HT1080 (cell line): ENCODE results near the gene EIF4A2. TPM values are rescaled to one million over a fixed set of nuclear protein-coding genes. Genes with fewer than 3 reads are reported as not detected.
"Not testable (repeated sequence)": the region's sequence is repeated elsewhere in the genome, so short reads cannot be mapped to it uniquely, and the experiment has no call there.

Experiments used
- DNase-seq: peaks from one replicate; pipeline ENCODE4 v3.0.0-alpha.2; 2015; ENCODE audit warnings: low read depth
- small RNA-seq: library from RNA; depleted of rRNA; stranded (forward); fragments of <200 nt; gene quantifications from one replicate; pipeline ENCODE3, GENCODE V24; 2014
- total RNA-seq: library from RNA; depleted of rRNA; stranded (reverse); fragments of >200 nt; shearing (Covaris generic); gene quantifications from 2 replicates; pipeline ENCODE4 v1.2.3, GENCODE V29; 2014; rRNA removed

Gene EIF4A2
- total RNA-seq, 1 experiment from 2014 or later: 557 TPM

DNA sequence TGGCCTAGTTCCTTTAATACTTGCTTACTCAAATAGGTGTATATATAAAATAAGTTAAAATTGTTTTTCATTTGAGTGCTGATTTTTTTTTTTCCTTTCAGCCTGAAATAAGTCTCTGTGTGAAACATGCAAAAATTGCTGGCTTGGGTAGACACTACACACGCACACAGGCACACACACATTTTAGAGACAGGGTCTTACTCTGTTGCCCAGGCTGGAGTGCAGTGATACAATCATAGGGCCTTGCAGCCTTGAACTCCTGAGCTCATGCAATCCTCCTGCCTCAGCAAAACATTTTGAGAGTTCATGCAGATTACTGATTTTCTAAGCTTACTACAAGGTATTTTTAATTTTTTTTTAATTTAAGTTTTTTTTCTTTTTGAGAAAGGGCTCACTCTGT lies 35.6 kb downstream of the EIF4A2 start:
- no peak for DNase-seq

- peak; percentile 49 for DNase-seq
Measured at GRCh38 chr3:186821429-186822387, 38.3 kb downstream of the EIF4A2 start.

DNA sequence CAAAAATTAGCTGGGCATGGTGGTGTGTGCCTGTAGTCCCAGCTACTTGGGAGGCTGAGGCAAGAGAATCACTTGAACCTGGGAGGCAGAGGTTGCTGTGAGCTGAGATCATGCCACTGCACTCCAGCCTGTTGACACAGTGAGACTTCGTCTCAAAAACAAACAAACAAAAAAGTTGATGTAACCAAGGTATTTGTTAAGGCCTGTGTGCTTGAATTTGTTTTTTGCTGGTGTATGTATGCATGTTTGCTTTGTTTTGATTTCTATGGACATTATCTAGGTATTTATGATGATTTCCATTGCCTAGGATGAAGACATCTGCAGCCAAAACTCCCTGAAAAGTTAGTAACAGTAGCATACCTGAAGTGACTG lies 39.0 kb downstream of the EIF4A2 start:
- DNase-seq: not testable (repeated sequence)

GRCh38 chr3:186823386-186823785 lies 40.0 kb downstream of the EIF4A2 start:
- peak; percentile 33 for DNase-seq

- DNase-seq: no peak
Measured at GRCh38 chr3:186824430-186825139, 41.2 kb downstream of the EIF4A2 start.

DNA sequence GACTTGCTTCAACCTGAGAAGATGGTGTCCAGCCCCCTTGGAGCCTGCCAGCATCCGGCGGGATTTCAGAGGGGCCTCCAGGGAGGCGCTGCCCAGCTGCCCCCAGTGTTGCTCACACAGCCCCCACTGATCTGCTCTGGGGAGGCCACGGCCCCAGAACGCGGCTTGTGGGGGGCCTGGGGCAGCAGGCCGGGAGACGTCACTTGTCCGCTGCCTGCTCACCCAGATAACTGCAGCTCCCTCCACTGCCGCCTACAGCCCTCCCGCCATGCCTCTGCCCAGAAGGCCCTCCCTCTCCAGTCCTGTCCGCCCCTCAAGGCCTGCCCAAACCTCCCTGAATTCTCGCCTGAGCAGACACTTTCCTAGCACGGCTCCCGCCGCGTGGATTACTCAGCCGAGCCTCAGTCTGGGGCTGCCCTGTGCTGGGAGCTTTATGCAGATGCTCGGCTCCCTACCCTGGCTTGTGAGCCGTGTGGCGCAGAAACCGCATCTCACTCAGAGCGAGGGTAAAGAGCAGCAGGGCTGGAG lies 42.0 kb downstream of the EIF4A2 start:
- DNase-seq: no peak

DNA sequence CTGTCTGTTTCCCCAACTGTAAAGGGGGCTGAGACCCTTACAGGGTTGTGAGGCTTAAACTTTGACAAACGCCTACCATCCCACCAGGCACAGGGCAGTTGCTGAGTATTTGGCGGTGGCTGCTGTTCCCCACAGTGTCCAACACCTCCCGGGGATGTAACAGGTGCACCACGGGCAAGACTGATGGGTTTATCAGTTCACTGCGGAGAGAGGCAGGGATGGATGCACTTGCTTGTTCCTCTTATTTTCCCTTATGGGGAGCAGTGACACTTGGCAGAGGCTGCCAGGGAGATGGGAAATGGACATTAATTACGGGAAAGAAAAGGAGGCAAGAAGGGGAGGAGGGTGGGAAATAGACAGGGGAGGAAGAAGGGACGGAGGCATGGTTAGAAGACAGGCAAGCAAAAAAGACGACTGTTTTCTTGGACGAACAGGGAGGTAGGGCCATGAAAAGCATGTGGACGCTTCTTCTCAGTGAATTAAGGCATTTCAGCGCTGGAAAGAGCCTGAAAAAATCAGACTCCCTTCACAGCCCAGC lies 42.6 kb downstream of the EIF4A2 start:
- no peak for DNase-seq

DNA sequence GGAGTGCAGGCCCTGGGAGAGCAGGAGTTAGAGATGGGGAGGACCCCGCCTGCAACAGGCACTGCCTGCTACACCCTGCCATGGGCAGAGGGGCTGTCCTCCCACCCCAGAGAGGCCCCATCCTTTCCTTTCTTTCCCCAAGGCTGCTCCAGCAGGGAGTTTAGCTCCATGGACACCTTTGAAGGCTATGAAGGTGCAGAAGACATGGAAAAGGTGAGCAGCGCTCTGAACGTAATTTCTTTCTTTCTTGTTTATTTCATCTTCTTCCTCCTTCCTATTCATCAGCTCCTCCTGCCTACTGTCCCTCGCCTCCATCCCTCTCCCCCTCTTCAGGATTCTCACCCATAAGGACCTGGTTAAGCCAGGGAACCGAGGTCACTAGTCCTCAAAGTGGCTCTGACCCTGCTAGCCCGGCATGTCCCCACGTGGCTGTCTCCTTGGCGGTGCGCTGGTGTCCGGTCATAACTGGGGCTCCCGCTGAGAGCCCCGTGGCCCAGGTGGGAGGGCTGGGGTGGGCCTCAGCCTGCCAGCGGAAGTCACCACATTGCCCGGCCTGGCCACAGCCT lies 43.1 kb downstream of the EIF4A2 start:
- DNase-seq: peak; percentile 20

GRCh38 chr3:186826976-186827857 lies 43.8 kb downstream of the EIF4A2 start:
- DNase-seq: peak; percentile 85

GRCh38 chr3:186828340-186828739 lies 45.0 kb downstream of the EIF4A2 start:
- DNase-seq: no peak

DNA sequence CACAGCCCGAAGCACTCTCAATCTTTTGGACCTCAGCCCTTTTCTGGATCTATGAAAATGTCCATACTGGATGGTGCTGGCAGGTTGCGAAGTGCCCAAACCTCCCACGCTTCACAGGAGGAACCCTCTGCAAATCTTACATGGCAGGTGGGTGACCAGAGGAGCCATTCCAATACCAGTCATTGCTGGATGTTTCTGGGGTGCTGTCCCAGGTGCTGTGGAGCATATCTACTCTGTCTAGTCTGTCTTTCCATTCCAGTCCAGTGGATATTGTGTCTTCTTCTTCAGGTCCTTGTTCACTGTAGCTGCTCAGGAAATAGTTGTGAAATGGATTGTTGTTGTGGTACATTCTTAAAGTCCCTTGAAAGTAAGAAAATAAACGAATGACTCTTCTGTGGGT lies 48.4 kb downstream of the EIF4A2 start:
- DNase-seq: no peak

DNA sequence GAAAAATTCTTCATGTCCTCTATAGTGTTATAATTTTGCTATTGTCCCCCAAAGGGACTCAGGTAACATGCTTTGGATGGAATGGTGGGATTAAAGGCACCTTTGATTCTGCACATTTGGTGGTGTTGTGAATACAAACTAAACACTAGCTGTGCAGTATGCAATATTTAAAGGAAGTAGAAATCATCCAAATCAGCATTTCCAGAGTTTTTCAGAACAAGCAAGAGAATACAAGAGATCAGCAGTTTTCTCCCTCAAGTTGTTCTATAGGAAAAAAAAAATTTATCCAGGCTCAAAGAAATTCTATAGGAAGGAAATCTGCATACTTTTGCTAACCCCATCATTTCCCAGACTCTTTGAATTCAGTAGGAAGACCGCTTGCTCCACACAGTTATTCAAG lies 48.9 kb downstream of the EIF4A2 start:
- no peak for DNase-seq

Small RNAs within 50 kb of the gene (small RNA-seq; reads per million reads assigned to genes)
- gene RF00092 (not detected), gene RNU6-1105P (not detected), gene SNORA4 (not detected), gene SNORA63 (not detected), gene SNORA81 (not detected), gene SNORD2 (not detected)

Other genes starting within 250 kb of the EIF4A2 start
- gene CRYGS, start 239.2 kb upstream of the EIF4A2 start, total RNA-seq: 0.13 and 0.94 TPM in 2 replicates
- 21.8 and 28.3 TPM in 2 replicates for gene TBCCD1, start 216.2 kb upstream of the EIF4A2 start, total RNA-seq
- gene DNAJB11, start 212.9 kb upstream of the EIF4A2 start, total RNA-seq: 103 and 104 TPM in 2 replicates
- gene AHSG, start 170.5 kb upstream of the EIF4A2 start, total RNA-seq: 0.32 TPM in 1 of 2 replicates, not detected in the other
- 1.8 and 1.9 TPM in 2 replicates for gene FETUB, start 143.2 kb upstream of the EIF4A2 start, total RNA-seq
- 0.05 TPM in 1 of 2 replicates, not detected in the other for gene HRG, start 117.6 kb upstream of the EIF4A2 start, total RNA-seq
- not detected in 2 replicates for gene KNG1, start 66.2 kb upstream of the EIF4A2 start, total RNA-seq
- gene RFC4, start 22.9 kb downstream of the EIF4A2 start, total RNA-seq: 84.7 and 95.1 TPM in 2 replicates
- not detected in 2 replicates for gene ADIPOQ, start 59.1 kb downstream of the EIF4A2 start, total RNA-seq
- 6.1 and 6.8 TPM in 2 replicates for gene ST6GAL1, start 146.9 kb downstream of the EIF4A2 start, total RNA-seq